HCT116 (cell line): ENCODE results near the gene BIVM. TPM values are rescaled to one million over a fixed set of nuclear protein-coding genes. Genes with fewer than 3 reads are reported as not detected.

Experiments
- ATAC-seq: fragments of 200-7000 bp; cut with Tn5 transposase; 2 replicates; pipeline ENCODE4 v1.9.1; 2020; ENCODE audit warnings: mild to moderate bottlenecking, moderate library complexity
- BruUV-seq: library from RNA; stranded (reverse); fragments of 400-500 nt; replicated peaks from 2 replicates; lab custom pipeline; 2021; lab: Mats Ljungman, UMichigan
- CTCF ChIA-PET: fragments of 300-600 bp; sonication (Branson Sonifier 250); formaldehyde crosslinking; loops from one replicate; lab custom pipeline; 2021; ENCODE audit warnings: antibody characterized with exemption; lab: Charles Lee
- POLR2A ChIA-PET: fragments of 300-600, 350-600 bp; sonication (Branson Sonifier 250); formaldehyde crosslinking; loops from one replicate; lab custom pipeline; 2021; ENCODE audit warnings: antibody characterized with exemption; lab: Charles Lee
- RAD21 ChIA-PET, 2 experiments: fragments of 300-600 bp; sonication (Branson Sonifier 250); formaldehyde crosslinking; loops; one replicate each; lab custom pipeline; 2023; ENCODE audit warnings: low total read pairs in 2 of 2; ENCODE audit not compliant: uncharacterized antibody in 2 of 2, unreplicated experiment in 2 of 2, low non-redundant PET in 1 of 2; lab: Charles Lee
- DNase-seq: peaks from one replicate; pipeline ENCODE4 v3.0.0-alpha.2; 2010; ENCODE audit warnings: low read depth, low spot score
- H2AFZ ChIP-seq: fragments of 200-600 bp; shearing (Covaris generic), sonication (generic); 2 replicates; pipeline ENCODE4 v1.6.1; 2017; ENCODE audit warnings: low read depth, mixed run types, mixed read lengths, antibody characterized with exemption, low read length; ENCODE audit not compliant: poor library complexity, severe bottlenecking
- H3K27ac ChIP-seq: 2 replicates; pipeline ENCODE4 v1.5.1; 2012; ENCODE audit warnings: low read depth, low read length
- H3K27me3 ChIP-seq: fragments of 200-600 bp; sonication (generic); 2 replicates; pipeline ENCODE4 v1.6.1; 2016; ENCODE audit warnings: mixed run types, low read length, mixed read lengths; ENCODE audit not compliant: insufficient read depth
- H3K36me3 ChIP-seq, 2 experiments: fragments of 200-500 bp in 1 of 2; fragments of 200-600 bp in 1 of 2; sonication (Bioruptor generic) in 1 of 2; sonication (generic) in 1 of 2; 2 replicates each; pipeline versions ENCODE4 v1.5.1 to v1.6.1; 2014 to 2016; ENCODE audit warnings: low read length in 2 of 2, inconsistent platforms in 1 of 2, mixed read lengths in 1 of 2, mixed run types in 1 of 2; ENCODE audit not compliant: insufficient read depth in 2 of 2, control insufficient read depth in 1 of 2
- H3K4me1 ChIP-seq, 2 experiments: fragments of 200-600 bp in 1 of 2; sonication (generic) in 1 of 2; 2 replicates each; pipeline versions ENCODE4 v1.5.1 to v1.6.1; 2012 to 2017; ENCODE audit warnings: low read length in 2 of 2, inconsistent platforms in 1 of 2, mild to moderate bottlenecking in 1 of 2, mixed read lengths in 1 of 2, mixed run types in 1 of 2, moderate library complexity in 1 of 2; ENCODE audit not compliant: insufficient read depth in 2 of 2, control insufficient read depth in 1 of 2
- H3K4me2 ChIP-seq: fragments of 200-600 bp; sonication (generic); 2 replicates; pipeline ENCODE4 v1.6.1; 2017; ENCODE audit warnings: mixed run types, low read length, mixed read lengths
- H3K4me3 ChIP-seq, 2 experiments: fragments of 200-600 bp in 1 of 2; sonication (generic) in 1 of 2; replicated peaks in 1 of 2; 2 replicates each; pipeline ENCODE4 v1.5.1; 2011 to 2016; ENCODE audit warnings: low read length in 2 of 2, control low read depth in 1 of 2, low read depth in 1 of 2, mild to moderate bottlenecking in 1 of 2, mixed read lengths in 1 of 2, mixed run types in 1 of 2
- H3K79me2 ChIP-seq: fragments of 200-600 bp; sonication (generic); 2 replicates; pipeline ENCODE4 v1.6.1; 2017; ENCODE audit warnings: mild to moderate bottlenecking, mixed run types, low read length, moderate library complexity, mixed read lengths; ENCODE audit not compliant: insufficient read depth
- H3K9ac ChIP-seq: fragments of 200-600 bp; sonication (generic); 2 replicates; pipeline ENCODE4 v1.6.1; 2016; ENCODE audit warnings: low read length, mixed read lengths
- H3K9me2 ChIP-seq: fragments of 200-600 bp; sonication (generic), shearing (Covaris generic); 2 replicates; pipeline ENCODE4 v1.6.1; 2017; ENCODE audit warnings: mixed run types, mild to moderate bottlenecking, moderate library complexity; ENCODE audit not compliant: insufficient read depth
- H3K9me3 ChIP-seq, 2 experiments: fragments of 200-500 bp in 1 of 2; fragments of 200-600 bp in 1 of 2; sonication (Bioruptor generic) in 1 of 2; sonication (generic) in 1 of 2; 2 replicates each; pipeline ENCODE4 v1.6.1; 2014 to 2017; ENCODE audit warnings: low read length in 2 of 2, mixed read lengths in 2 of 2, inconsistent platforms in 1 of 2, low read depth in 1 of 2, mild to moderate bottlenecking in 1 of 2, mixed run types in 1 of 2, moderate library complexity in 1 of 2; ENCODE audit not compliant: control insufficient read depth in 1 of 2, insufficient read depth in 1 of 2
- H4K20me1 ChIP-seq: fragments of 200-600 bp; sonication (generic), shearing (Covaris generic); 2 replicates; pipeline ENCODE4 v1.6.1; 2017; ENCODE audit warnings: mixed run types, mild to moderate bottlenecking, moderate library complexity; ENCODE audit not compliant: insufficient read depth
- CEBPB ChIP-seq: IDR thresholded peaks from 2 replicates; pipeline ENCODE4 v1.6.1; 2012; ENCODE audit warnings: low read depth
- POLR2AphosphoS5 ChIP-seq: IDR thresholded peaks from 2 replicates; pipeline ENCODE4 v1.6.1; 2011; ENCODE audit warnings: mild to moderate bottlenecking, low read depth, low read length, moderate library complexity
- REST ChIP-seq: IDR thresholded peaks from 2 replicates; pipeline ENCODE4 v1.6.1; 2012; ENCODE audit warnings: low read depth
- SRF ChIP-seq: IDR thresholded peaks from 2 replicates; pipeline ENCODE4 v1.6.1; 2012; ENCODE audit warnings: low read depth
- YY1 ChIP-seq: IDR thresholded peaks from 2 replicates; pipeline ENCODE4 v1.6.1; 2011; ENCODE audit warnings: low read length, low read depth, moderate library complexity, mild to moderate bottlenecking; ENCODE audit not compliant: insufficient replicate concordance; ENCODE audit errors: extremely low read depth
- ZBTB33 ChIP-seq: IDR thresholded peaks from 2 replicates; pipeline ENCODE4 v1.6.1; 2011; ENCODE audit warnings: mild to moderate bottlenecking, low read length, moderate library complexity; ENCODE audit not compliant: insufficient replicate concordance; ENCODE audit errors: extremely low read depth
- ZFX ChIP-seq: fragments of 450-650 bp; IDR thresholded peaks from 2 replicates; pipeline ENCODE4 v1.6.1; 2017
- intact Hi-C: fragments of 100-400 bp; cut with micrococcal nuclease; formaldehyde crosslinking; loops from 2 replicates; pipeline ENCODE4 v1.10.0; 2022
- total RNA-seq: library from RNA; stranded (reverse); gene quantifications from one replicate; pipeline ENCODE4 v1.2.1, GENCODE V29; 2021; ENCODE audit not compliant: unreplicated experiment

Gene BIVM
- total RNA-seq, 1 experiment from 2014 or later: 11.3 TPM

GRCh38 chr13:102836471-102836870 lies 37.6 kb downstream of the BIVM start:
- H3K9me2 ChIP-seq: no peaks in the 10 kb centered on the region
- peaks cover 0 to 3% of the 10 kb centered on the region in 2 experiments; a peak in 1 of 4 replicates for H3K36me3 ChIP-seq
- H3K9me3 ChIP-seq: no peaks in the 10 kb centered on the region
- H2AFZ ChIP-seq: no peak overlapping the region
- no TSS peak for BruUV-seq
- ChIA-PET RAD21 (no interaction called here), CTCF (no interaction called here), POLR2A (no interaction called here)
- no peaks in the 10 kb centered on the region for H4K20me1 ChIP-seq
- TF ChIP-seq ZFX (no peak), POLR2AphosphoS5 (no peak), YY1 (no peak), ZBTB33 (no peak), SRF (no peak), REST (no peak), CEBPB (no peak)
- no peaks in the 10 kb centered on the region for H3K4me1 ChIP-seq
- no peak overlapping the region for H3K4me2 ChIP-seq
- no peaks in the 10 kb centered on the region for H3K27me3 ChIP-seq
- intact Hi-C loops: no loop called here
- no peak overlapping the region for H3K4me3 ChIP-seq
- no peak overlapping the region for H3K27ac ChIP-seq
- H3K79me2 ChIP-seq: no peaks in the 10 kb centered on the region
- H3K9ac ChIP-seq: no peak overlapping the region
- DNase-seq (no peak), ATAC-seq (no peak)
